Osteoblast (primary cell): Measurements from ENCODE around the gene ANXA4. TPM values are rescaled to one million over a fixed set of nuclear protein-coding genes. Genes with fewer than 3 reads are reported as not detected.
A peak's percentile ranks its signal among the peaks of the same experiment; 100 is the strongest.
"Not testable (repeated sequence)": the region's sequence is repeated elsewhere in the genome, so short reads cannot be mapped to it uniquely, and the experiment has no call there.

Source experiments
- DNase-seq: peaks from one replicate; pipeline ENCODE4 v3.0.0; 2011; ENCODE audit warnings: low spot score, mixed read lengths; ENCODE audit not compliant: insufficient read length; ENCODE audit errors: missing footprints
- H2AFZ ChIP-seq: 2 replicates; pipeline ENCODE4 v1.6.0; 2011; ENCODE audit warnings: mild to moderate bottlenecking, low read length
- H3K27ac ChIP-seq: 2 replicates; pipeline ENCODE4 v1.5.1; 2011; ENCODE audit warnings: mild to moderate bottlenecking, low read depth, low read length, moderate library complexity
- H3K27me3 ChIP-seq: 2 replicates; pipeline ENCODE4 v1.6.0; 2012; ENCODE audit warnings: mild to moderate bottlenecking, control low read depth, inconsistent platforms, low read length, moderate library complexity; ENCODE audit not compliant: insufficient read depth
- H3K36me3 ChIP-seq: 2 replicates; pipeline ENCODE4 v1.5.1; 2011; ENCODE audit warnings: mild to moderate bottlenecking, low read length, control low read depth, moderate library complexity; ENCODE audit not compliant: insufficient read depth
- H3K4me1 ChIP-seq: 2 replicates; pipeline ENCODE4 v1.5.1; 2011; ENCODE audit warnings: mild to moderate bottlenecking, low read length, control low read depth, moderate library complexity; ENCODE audit not compliant: insufficient read depth
- H3K4me2 ChIP-seq: 2 replicates; pipeline ENCODE4 v1.6.0; 2011; ENCODE audit warnings: mild to moderate bottlenecking, low read length; ENCODE audit not compliant: insufficient read depth
- H3K4me3 ChIP-seq: fragments of 200-600 bp; sonication (generic); 3 replicates; pipeline ENCODE4 v1.5.1; 2012; ENCODE audit warnings: mild to moderate bottlenecking, low read length, inconsistent platforms; ENCODE audit not compliant: insufficient read depth
- H3K79me2 ChIP-seq: 2 replicates; pipeline ENCODE4 v1.6.0; 2012; ENCODE audit warnings: mild to moderate bottlenecking, low read length, control low read depth, inconsistent platforms; ENCODE audit not compliant: insufficient read depth
- H3K9me3 ChIP-seq: 2 replicates; pipeline ENCODE4 v1.5.1; 2011; ENCODE audit warnings: low read depth, low read length, control low read depth
- H4K20me1 ChIP-seq: 2 replicates; pipeline ENCODE4 v1.6.0; 2012; ENCODE audit warnings: mild to moderate bottlenecking, low read length, control low read depth; ENCODE audit not compliant: insufficient read depth
- CTCF ChIP-seq: IDR thresholded peaks from 2 replicates; pipeline ENCODE4 v1.5.1; 2011; ENCODE audit warnings: mild to moderate bottlenecking, low read depth, low read length, moderate library complexity; ENCODE audit errors: extremely low read depth
- total RNA-seq: library from RNA; depleted of rRNA; stranded (reverse); fragments of >200 nt; gene quantifications from 2 replicates; pipeline ENCODE4 v1.2.3, GENCODE V29; 2012

Gene ANXA4
- total RNA-seq, 1 donor, result 38.4 TPM

GRCh38 chr2:69754633-69755032 is 12.7 kb downstream of the ANXA4 start:
- Histone ChIP-seq H3K27ac (peak overlapping the region; percentile 54), H3K36me3 (peaks cover 5% of the 10 kb centered on the region), H3K4me2 (peak overlapping the region; percentile 77), H4K20me1 (no peaks in the 10 kb centered on the region), H2AFZ (peak overlapping the region; percentile 57), H3K27me3 (no peaks in the 10 kb centered on the region), H3K9me3 (no peaks in the 10 kb centered on the region), H3K79me2 (peaks cover 63% of the 10 kb centered on the region), H3K4me1 (peaks cover 6% of the 10 kb centered on the region), H3K4me3 (peak overlapping the region; percentile 41)
- TF ChIP-seq CTCF, result no peak
- no peak for DNase-seq

- H3K36me3 ChIP-seq, result peaks cover 5% of the 10 kb centered on the region
- peak overlapping the region; percentile 7 for H3K4me3 ChIP-seq
- no peaks in the 10 kb centered on the region for H3K27me3 ChIP-seq
- H2AFZ ChIP-seq, result peak overlapping the region; percentile 41
- no peaks in the 10 kb centered on the region for H4K20me1 ChIP-seq
- peaks cover 51% of the 10 kb centered on the region for H3K79me2 ChIP-seq
- peaks cover 6% of the 10 kb centered on the region for H3K4me1 ChIP-seq
- peak; percentile 64 for DNase-seq
- peak overlapping the region; percentile 47 for H3K4me2 ChIP-seq
- peak overlapping the region; percentile 24 for H3K27ac ChIP-seq
- H3K9me3 ChIP-seq, result no peaks in the 10 kb centered on the region
- TF ChIP-seq CTCF, result no peak
Measured at GRCh38 chr2:69755862-69756467, 14.0 kb downstream of the ANXA4 start.

- H3K27ac ChIP-seq, result no peak overlapping the region
- TF ChIP-seq CTCF, result no peak
- peaks cover 11% of the 10 kb centered on the region for H3K4me1 ChIP-seq
- H3K9me3 ChIP-seq, result no peaks in the 10 kb centered on the region
- no peaks in the 10 kb centered on the region for H4K20me1 ChIP-seq
- DNase-seq, result no peak
- no peak overlapping the region for H3K4me3 ChIP-seq
- no peak overlapping the region for H3K4me2 ChIP-seq
- no peaks in the 10 kb centered on the region for H3K27me3 ChIP-seq
- H3K36me3 ChIP-seq, result peaks cover 5% of the 10 kb centered on the region
- H2AFZ ChIP-seq, result no peak overlapping the region
- H3K79me2 ChIP-seq, result peaks cover 27% of the 10 kb centered on the region
Measured at GRCh38 chr2:69762025-69762424, 20.1 kb downstream of the ANXA4 start.

GRCh38 chr2:69762513-69763494 is 20.9 kb downstream of the ANXA4 start:
- no peaks in the 10 kb centered on the region for H3K9me3 ChIP-seq
- no peak overlapping the region for H3K27ac ChIP-seq
- H3K27me3 ChIP-seq, result no peaks in the 10 kb centered on the region
- H4K20me1 ChIP-seq, result no peaks in the 10 kb centered on the region
- no peak overlapping the region for H3K4me2 ChIP-seq
- TF ChIP-seq CTCF, result no peak
- no peak for DNase-seq
- peaks cover 5% of the 10 kb centered on the region for H3K36me3 ChIP-seq
- no peak overlapping the region for H2AFZ ChIP-seq
- peaks cover 28% of the 10 kb centered on the region for H3K79me2 ChIP-seq
- peaks cover 17% of the 10 kb centered on the region for H3K4me1 ChIP-seq
- H3K4me3 ChIP-seq, result no peak overlapping the region

- H4K20me1 ChIP-seq, H3K4me2 ChIP-seq, H3K27me3 ChIP-seq, DNase-seq, H3K36me3 ChIP-seq, H3K9me3 ChIP-seq, H3K27ac ChIP-seq, H2AFZ ChIP-seq, H3K4me3 ChIP-seq: not testable (repeated sequence)
- peaks cover 17% of the 10 kb centered on the region for H3K4me1 ChIP-seq
- H3K79me2 ChIP-seq, result peaks cover 31% of the 10 kb centered on the region
Measured at GRCh38 chr2:69763831-69764230, 21.9 kb downstream of the ANXA4 start.
